ENCODE results near the gene ZNF280B.

DNA sequence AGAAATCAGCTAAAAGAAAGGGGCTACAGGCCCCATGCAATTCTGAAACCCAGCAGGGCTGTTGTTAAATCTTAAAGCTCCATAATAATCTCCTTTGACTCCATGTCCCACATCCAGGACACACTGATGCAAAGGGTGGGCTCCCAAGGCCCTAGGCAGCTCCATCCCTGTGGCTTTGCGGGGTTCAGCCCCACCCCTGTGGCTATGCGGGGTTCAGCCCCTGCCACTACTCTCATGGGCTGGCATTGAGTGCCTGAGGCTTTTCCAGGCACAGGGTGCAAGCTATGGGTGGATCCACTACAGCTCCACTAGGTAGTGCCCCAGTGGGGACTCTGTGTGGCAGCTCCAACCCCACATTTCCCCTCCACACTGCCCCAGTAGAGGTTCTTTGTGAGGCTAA, 20.2 kb upstream of the ZNF280B start:
- TF ChIP-seq, protein P1, sequence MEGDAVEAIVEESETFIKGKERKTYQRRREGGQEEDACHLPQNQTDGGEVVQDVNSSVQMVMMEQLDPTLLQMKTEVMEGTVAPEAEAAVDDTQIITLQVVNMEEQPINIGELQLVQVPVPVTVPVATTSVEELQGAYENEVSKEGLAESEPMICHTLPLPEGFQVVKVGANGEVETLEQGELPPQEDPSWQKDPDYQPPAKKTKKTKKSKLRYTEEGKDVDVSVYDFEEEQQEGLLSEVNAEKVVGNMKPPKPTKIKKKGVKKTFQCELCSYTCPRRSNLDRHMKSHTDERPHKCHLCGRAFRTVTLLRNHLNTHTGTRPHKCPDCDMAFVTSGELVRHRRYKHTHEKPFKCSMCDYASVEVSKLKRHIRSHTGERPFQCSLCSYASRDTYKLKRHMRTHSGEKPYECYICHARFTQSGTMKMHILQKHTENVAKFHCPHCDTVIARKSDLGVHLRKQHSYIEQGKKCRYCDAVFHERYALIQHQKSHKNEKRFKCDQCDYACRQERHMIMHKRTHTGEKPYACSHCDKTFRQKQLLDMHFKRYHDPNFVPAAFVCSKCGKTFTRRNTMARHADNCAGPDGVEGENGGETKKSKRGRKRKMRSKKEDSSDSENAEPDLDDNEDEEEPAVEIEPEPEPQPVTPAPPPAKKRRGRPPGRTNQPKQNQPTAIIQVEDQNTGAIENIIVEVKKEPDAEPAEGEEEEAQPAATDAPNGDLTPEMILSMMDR (conservative IDR thresholded peaks at IDR 0.05; ENCODE audit: low read depth in 2 of 2), result no peak
- no peak for TF ChIP-seq EZH2 (IDR thresholded peaks at IDR 0.05; ENCODE audit: low read depth, unreplicated experiment)
- no peak for TF ChIP-seq POLR2AphosphoS5 (IDR thresholded peaks at IDR 0.05; ENCODE audit: low read depth)
- no peak for TF ChIP-seq ZNF114 (CRISPR knock-in tag; IDR thresholded peaks at IDR 0.05)
- TF ChIP-seq, protein P2, sequence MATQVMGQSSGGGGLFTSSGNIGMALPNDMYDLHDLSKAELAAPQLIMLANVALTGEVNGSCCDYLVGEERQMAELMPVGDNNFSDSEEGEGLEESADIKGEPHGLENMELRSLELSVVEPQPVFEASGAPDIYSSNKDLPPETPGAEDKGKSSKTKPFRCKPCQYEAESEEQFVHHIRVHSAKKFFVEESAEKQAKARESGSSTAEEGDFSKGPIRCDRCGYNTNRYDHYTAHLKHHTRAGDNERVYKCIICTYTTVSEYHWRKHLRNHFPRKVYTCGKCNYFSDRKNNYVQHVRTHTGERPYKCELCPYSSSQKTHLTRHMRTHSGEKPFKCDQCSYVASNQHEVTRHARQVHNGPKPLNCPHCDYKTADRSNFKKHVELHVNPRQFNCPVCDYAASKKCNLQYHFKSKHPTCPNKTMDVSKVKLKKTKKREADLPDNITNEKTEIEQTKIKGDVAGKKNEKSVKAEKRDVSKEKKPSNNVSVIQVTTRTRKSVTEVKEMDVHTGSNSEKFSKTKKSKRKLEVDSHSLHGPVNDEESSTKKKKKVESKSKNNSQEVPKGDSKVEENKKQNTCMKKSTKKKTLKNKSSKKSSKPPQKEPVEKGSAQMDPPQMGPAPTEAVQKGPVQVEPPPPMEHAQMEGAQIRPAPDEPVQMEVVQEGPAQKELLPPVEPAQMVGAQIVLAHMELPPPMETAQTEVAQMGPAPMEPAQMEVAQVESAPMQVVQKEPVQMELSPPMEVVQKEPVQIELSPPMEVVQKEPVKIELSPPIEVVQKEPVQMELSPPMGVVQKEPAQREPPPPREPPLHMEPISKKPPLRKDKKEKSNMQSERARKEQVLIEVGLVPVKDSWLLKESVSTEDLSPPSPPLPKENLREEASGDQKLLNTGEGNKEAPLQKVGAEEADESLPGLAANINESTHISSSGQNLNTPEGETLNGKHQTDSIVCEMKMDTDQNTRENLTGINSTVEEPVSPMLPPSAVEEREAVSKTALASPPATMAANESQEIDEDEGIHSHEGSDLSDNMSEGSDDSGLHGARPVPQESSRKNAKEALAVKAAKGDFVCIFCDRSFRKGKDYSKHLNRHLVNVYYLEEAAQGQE (IDR thresholded peaks at IDR 0.05; ENCODE audit: unreplicated experiment), result no peak

Data from GM23338 (cell line).